ENCODE data around the gene ATP10A. TPM values are rescaled to one million over a fixed set of nuclear protein-coding genes. Genes with fewer than 3 reads are reported as not detected.

ATP10A gene
- total RNA-seq, 1 experiment from 2014 or later: not detected

DNA sequence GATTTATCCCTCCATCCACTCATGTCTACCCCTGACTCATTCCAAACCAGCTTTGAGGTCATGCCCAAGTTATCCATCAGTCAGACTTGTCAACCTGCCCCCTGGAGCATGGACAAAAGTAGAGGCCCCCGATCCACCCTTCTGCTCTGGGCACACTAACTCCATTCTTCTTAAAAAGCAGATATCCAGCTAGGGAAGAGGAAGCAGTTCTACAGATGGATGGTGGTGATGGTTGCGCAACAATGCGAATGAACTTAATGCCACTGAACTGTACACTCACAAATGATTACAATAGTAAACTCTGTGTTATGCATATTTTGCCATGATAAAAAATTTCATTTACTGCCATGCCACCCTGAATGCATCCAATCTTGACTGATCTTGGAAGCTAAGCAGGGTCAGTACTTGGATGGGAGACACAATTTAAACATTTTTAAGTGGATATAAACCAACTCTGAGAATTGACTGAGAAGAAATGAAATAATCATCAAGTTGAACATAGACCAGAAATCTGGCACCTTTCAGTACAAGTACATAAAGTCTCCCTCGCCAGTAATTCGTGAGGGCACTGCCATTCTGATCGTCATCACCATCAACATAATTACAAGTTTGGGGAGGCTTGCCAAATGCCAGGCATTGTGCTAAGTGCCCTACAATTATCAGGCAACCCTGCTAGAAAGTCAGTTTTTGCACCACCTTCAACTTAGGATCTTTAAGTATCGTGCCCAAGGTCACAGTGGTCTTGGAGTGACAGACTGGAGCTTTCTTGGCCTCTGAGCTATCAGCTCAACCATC lies 124.8 kb downstream of the ATP10A start:
- Mint-ChIP-seq H3K9me3 (ENCODE audit: unreplicated experiment) (peaks cover 22% of the 10 kb centered on the region), H3K36me3 (ENCODE audit: insufficient read depth, unreplicated experiment) (peaks cover 5% of the 10 kb centered on the region), H3K4me3 (ENCODE audit: unreplicated experiment) (no peak overlapping the region), H3K27ac (ENCODE audit: low read depth, unreplicated experiment) (no peak overlapping the region), H3K27me3 (ENCODE audit: insufficient read depth, unreplicated experiment) (no peaks in the 10 kb centered on the region), H3K4me1 (ENCODE audit: insufficient read depth, unreplicated experiment) (no peaks in the 10 kb centered on the region)
- no TSS peak for BruUV-seq (replicated peaks)
- intact Hi-C loops (cut with micrococcal nuclease): no loop called here
- DNase-seq (ENCODE audit: unreplicated experiment): no peak
- CTCF ChIA-PET: interaction anchor here (0.7 kb wide), 1 partner anchor 215 kb away, joined by 3 read pairs; no protein-coding TSS in a partner anchor
- POLR2A ChIA-PET: no interaction called here
- TF ChIP-seq, protein P1, sequence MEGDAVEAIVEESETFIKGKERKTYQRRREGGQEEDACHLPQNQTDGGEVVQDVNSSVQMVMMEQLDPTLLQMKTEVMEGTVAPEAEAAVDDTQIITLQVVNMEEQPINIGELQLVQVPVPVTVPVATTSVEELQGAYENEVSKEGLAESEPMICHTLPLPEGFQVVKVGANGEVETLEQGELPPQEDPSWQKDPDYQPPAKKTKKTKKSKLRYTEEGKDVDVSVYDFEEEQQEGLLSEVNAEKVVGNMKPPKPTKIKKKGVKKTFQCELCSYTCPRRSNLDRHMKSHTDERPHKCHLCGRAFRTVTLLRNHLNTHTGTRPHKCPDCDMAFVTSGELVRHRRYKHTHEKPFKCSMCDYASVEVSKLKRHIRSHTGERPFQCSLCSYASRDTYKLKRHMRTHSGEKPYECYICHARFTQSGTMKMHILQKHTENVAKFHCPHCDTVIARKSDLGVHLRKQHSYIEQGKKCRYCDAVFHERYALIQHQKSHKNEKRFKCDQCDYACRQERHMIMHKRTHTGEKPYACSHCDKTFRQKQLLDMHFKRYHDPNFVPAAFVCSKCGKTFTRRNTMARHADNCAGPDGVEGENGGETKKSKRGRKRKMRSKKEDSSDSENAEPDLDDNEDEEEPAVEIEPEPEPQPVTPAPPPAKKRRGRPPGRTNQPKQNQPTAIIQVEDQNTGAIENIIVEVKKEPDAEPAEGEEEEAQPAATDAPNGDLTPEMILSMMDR (IDR thresholded peaks at IDR 0.05; ENCODE audit: unreplicated experiment): no peak

DNA sequence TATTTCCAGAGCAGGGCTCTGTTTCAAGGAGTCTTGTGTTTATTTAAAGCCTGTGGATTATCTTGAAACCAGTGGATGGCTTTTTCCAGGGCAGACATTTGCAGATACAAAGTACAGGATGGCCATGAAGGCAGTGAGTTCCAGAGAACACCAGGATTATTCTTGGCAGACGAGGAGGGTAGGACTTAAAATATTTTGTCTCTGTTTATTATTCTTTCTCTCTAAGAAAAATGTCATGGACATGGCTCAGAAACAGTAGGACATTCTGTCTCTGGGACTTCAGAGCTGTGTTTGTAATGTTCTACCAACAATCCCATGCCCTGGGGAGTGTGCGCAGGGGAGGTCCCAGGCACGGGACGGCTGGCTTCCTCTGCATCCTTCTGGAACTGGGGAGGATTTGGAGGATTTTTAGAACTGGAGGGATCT lies 125.9 kb downstream of the ATP10A start:
- BruUV-seq (replicated peaks): no TSS peak
- Mint-ChIP-seq H3K4me3 (ENCODE audit: unreplicated experiment) (no peak overlapping the region), H3K27me3 (ENCODE audit: insufficient read depth, unreplicated experiment) (no peaks in the 10 kb centered on the region), H3K9me3 (ENCODE audit: unreplicated experiment) (peaks cover 17% of the 10 kb centered on the region), H3K27ac (ENCODE audit: low read depth, unreplicated experiment) (no peak overlapping the region), H3K36me3 (ENCODE audit: insufficient read depth, unreplicated experiment) (peaks cover 6% of the 10 kb centered on the region), H3K4me1 (ENCODE audit: insufficient read depth, unreplicated experiment) (no peaks in the 10 kb centered on the region)
- no peak for DNase-seq (ENCODE audit: unreplicated experiment)
- ChIA-PET CTCF (no interaction called here), POLR2A (no interaction called here)
- intact Hi-C loops (cut with micrococcal nuclease): no loop called here
- TF ChIP-seq, protein P1 (IDR thresholded peaks at IDR 0.05; ENCODE audit: unreplicated experiment): no peak

DNA sequence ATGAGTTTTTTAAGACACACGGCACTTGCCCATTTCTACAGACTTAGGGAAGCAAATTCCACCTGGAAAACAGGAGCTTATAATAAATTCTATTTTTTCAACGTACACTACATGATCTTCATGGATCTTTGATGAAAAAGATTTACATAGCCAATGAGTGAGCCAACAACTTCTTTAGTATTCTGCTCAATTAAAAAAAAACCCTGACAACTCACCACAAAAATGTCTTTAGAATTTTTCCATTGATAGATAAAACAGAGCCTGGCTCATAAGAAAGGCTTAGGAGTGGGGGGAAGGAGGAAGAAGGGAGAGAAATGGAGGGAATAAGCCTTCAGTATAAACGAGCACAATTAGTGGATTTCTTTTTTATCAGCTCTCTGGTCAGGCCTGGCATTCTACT lies 126.7 kb downstream of the ATP10A start:
- Mint-ChIP-seq H3K9me3 (ENCODE audit: unreplicated experiment) (peaks cover 17% of the 10 kb centered on the region), H3K4me1 (ENCODE audit: insufficient read depth, unreplicated experiment) (no peaks in the 10 kb centered on the region), H3K27me3 (ENCODE audit: insufficient read depth, unreplicated experiment) (no peaks in the 10 kb centered on the region), H3K36me3 (ENCODE audit: insufficient read depth, unreplicated experiment) (peaks cover 6% of the 10 kb centered on the region), H3K4me3 (ENCODE audit: unreplicated experiment) (no peak overlapping the region), H3K27ac (ENCODE audit: low read depth, unreplicated experiment) (no peak overlapping the region)
- no TSS peak for BruUV-seq (replicated peaks)
- DNase-seq (ENCODE audit: unreplicated experiment): no peak
- ChIA-PET CTCF (no interaction called here), POLR2A (no interaction called here)
- TF ChIP-seq, protein P1 (IDR thresholded peaks at IDR 0.05; ENCODE audit: unreplicated experiment): no peak
- intact Hi-C loops (cut with micrococcal nuclease): no loop called here

DNA sequence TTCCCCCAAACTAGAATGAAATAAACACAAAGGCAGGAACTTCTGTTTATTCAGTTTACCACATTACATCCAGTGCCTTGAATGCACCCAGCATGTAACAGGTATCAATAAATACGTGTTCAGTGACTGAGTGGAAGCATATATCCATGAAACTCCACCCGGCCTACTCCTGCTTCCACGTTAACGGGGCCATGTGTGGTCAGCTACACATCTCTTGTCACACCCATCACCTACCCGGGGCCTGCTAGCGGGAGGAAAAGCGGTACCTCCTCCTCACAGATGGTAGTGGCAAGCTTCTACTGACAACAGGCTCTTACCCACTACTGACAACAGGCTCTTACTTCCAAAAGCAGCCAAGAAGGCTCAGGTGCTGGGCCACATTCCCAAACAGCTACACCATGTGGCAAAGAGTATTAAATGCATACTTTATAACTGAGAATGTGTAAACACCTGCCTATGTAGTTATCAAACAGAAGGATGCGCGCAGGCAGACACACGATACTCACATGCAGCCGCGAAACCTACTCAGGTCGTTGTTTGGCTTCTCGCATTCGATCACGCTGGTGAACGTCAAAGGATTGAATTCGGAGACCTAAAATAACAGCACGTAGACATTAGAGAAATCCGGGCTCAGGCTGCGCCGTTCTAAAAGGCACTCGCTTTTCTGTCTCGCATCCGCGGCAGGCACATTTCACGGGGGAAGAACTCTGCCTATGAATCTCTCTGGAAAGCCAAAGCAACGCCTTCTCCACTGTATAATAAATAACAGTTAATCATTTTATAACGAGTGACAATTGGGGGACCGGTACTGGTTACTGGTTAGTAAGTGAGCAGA lies 127.4 kb downstream of the ATP10A start:
- CTCF ChIA-PET: no interaction called here
- H3K36me3 Mint-ChIP-seq (ENCODE audit: insufficient read depth, unreplicated experiment): peaks cover 6% of the 10 kb centered on the region
- BruUV-seq (replicated peaks): no TSS peak
- POLR2A ChIA-PET: no interaction called here
- no peak for DNase-seq (ENCODE audit: unreplicated experiment)
- intact Hi-C loops (cut with micrococcal nuclease): no loop called here
- H3K9me3 Mint-ChIP-seq (ENCODE audit: unreplicated experiment): peaks cover 17% of the 10 kb centered on the region
- TF ChIP-seq, protein P1 (IDR thresholded peaks at IDR 0.05; ENCODE audit: unreplicated experiment): no peak
- no peak overlapping the region for H3K4me3 Mint-ChIP-seq (ENCODE audit: unreplicated experiment)
- H3K27me3 Mint-ChIP-seq (ENCODE audit: insufficient read depth, unreplicated experiment): no peaks in the 10 kb centered on the region
- no peak overlapping the region for H3K27ac Mint-ChIP-seq (ENCODE audit: low read depth, unreplicated experiment)
- no peaks in the 10 kb centered on the region for H3K4me1 Mint-ChIP-seq (ENCODE audit: insufficient read depth, unreplicated experiment)
